ENCODE measurements around the gene SLFN5.

- no peak for TF ChIP-seq EZH2 (IDR thresholded peaks at IDR 0.05; ENCODE audit: borderline replicate concordance, insufficient read depth, low read length, poor library complexity, severe bottlenecking)
- no peak for TF ChIP-seq POLR2AphosphoS5 (IDR thresholded peaks at IDR 0.05)
- TF ChIP-seq EP300 (conservative IDR thresholded peaks at IDR 0.05; ENCODE audit: poor library complexity, severe bottlenecking): no peak
- no peak for TF ChIP-seq CTCF (IDR thresholded peaks at IDR 0.05; ENCODE audit: poor library complexity, severe bottlenecking)
- TF ChIP-seq, protein P1, sequence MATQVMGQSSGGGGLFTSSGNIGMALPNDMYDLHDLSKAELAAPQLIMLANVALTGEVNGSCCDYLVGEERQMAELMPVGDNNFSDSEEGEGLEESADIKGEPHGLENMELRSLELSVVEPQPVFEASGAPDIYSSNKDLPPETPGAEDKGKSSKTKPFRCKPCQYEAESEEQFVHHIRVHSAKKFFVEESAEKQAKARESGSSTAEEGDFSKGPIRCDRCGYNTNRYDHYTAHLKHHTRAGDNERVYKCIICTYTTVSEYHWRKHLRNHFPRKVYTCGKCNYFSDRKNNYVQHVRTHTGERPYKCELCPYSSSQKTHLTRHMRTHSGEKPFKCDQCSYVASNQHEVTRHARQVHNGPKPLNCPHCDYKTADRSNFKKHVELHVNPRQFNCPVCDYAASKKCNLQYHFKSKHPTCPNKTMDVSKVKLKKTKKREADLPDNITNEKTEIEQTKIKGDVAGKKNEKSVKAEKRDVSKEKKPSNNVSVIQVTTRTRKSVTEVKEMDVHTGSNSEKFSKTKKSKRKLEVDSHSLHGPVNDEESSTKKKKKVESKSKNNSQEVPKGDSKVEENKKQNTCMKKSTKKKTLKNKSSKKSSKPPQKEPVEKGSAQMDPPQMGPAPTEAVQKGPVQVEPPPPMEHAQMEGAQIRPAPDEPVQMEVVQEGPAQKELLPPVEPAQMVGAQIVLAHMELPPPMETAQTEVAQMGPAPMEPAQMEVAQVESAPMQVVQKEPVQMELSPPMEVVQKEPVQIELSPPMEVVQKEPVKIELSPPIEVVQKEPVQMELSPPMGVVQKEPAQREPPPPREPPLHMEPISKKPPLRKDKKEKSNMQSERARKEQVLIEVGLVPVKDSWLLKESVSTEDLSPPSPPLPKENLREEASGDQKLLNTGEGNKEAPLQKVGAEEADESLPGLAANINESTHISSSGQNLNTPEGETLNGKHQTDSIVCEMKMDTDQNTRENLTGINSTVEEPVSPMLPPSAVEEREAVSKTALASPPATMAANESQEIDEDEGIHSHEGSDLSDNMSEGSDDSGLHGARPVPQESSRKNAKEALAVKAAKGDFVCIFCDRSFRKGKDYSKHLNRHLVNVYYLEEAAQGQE (IDR thresholded peaks at IDR 0.05; ENCODE audit: borderline replicate concordance): no peak
- TF ChIP-seq MXI1 (conservative IDR thresholded peaks at IDR 0.05; ENCODE audit: poor library complexity, severe bottlenecking): no peak
- TF ChIP-seq SMC3 (conservative IDR thresholded peaks at IDR 0.05; ENCODE audit: poor library complexity): no peak
- TF ChIP-seq TAF1 (IDR thresholded peaks at IDR 0.05; ENCODE audit: low read depth): no peak
- TF ChIP-seq RAD21 (conservative IDR thresholded peaks at IDR 0.05): no peak
These were observed 15.3 kb upstream of the SLFN5 start for GRCh38 chr17:35227546-35227945.

Measured in neural cell (in vitro differentiated cells).